ENCODE measurements around the gene TPO.

The TPO gene

DNA sequence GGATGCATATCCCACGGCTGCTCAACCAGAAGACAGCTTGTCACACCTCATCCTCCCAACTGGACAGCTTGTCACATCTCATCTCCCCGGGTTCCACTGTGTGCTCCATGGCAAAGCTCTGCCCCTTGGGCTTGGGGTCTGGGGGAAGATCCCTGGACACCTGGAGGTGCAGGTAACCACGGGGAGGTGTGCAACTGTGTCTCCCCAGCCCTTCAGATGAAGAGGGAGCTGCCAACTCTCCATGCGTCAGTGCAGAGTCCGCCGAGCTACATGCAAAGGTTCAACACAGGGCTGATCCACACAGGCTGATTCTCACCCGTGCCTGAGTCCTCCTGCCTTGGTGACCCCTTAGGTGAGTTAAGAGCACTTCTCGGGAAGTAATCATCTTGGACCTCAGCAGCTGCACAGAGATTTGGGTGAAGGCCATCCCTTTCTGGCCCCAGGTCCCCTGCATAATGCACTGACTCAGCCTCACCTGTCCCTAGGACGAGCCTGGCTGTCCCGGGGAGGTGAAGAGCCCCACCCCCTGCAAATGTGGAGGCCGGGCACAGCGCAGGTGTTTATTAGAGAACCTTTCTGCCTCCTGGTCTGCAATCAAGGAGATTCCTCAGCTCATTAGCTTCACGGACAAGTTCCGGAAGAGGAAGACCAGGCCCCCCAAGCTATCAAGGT, 173.1 kb downstream of the TPO start:
- no peaks in the 10 kb centered on the region for H3K27me3 ChIP-seq (replicated peaks)
- H3K36me3 ChIP-seq (replicated peaks) = no peaks in the 10 kb centered on the region
- H3K27ac ChIP-seq = no peak overlapping the region
- H3K4me3 ChIP-seq (ENCODE audit: low read depth, low read length) = no peak overlapping the region
- TF ChIP-seq, protein P1, sequence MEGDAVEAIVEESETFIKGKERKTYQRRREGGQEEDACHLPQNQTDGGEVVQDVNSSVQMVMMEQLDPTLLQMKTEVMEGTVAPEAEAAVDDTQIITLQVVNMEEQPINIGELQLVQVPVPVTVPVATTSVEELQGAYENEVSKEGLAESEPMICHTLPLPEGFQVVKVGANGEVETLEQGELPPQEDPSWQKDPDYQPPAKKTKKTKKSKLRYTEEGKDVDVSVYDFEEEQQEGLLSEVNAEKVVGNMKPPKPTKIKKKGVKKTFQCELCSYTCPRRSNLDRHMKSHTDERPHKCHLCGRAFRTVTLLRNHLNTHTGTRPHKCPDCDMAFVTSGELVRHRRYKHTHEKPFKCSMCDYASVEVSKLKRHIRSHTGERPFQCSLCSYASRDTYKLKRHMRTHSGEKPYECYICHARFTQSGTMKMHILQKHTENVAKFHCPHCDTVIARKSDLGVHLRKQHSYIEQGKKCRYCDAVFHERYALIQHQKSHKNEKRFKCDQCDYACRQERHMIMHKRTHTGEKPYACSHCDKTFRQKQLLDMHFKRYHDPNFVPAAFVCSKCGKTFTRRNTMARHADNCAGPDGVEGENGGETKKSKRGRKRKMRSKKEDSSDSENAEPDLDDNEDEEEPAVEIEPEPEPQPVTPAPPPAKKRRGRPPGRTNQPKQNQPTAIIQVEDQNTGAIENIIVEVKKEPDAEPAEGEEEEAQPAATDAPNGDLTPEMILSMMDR (IDR thresholded peaks at IDR 0.05; ENCODE audit: low read depth, low read length, missing control alignments) = no peak
- in situ Hi-C loops (cut with HindIII; ENCODE audit: low pct_ligation_motif_present, low sequenced_read_pairs) = loop anchor here (25.0 kb wide), 1 partner anchor 151 kb away; the partner anchor contains the start of gene PXDN
- no peak for DNase-seq

DNA sequence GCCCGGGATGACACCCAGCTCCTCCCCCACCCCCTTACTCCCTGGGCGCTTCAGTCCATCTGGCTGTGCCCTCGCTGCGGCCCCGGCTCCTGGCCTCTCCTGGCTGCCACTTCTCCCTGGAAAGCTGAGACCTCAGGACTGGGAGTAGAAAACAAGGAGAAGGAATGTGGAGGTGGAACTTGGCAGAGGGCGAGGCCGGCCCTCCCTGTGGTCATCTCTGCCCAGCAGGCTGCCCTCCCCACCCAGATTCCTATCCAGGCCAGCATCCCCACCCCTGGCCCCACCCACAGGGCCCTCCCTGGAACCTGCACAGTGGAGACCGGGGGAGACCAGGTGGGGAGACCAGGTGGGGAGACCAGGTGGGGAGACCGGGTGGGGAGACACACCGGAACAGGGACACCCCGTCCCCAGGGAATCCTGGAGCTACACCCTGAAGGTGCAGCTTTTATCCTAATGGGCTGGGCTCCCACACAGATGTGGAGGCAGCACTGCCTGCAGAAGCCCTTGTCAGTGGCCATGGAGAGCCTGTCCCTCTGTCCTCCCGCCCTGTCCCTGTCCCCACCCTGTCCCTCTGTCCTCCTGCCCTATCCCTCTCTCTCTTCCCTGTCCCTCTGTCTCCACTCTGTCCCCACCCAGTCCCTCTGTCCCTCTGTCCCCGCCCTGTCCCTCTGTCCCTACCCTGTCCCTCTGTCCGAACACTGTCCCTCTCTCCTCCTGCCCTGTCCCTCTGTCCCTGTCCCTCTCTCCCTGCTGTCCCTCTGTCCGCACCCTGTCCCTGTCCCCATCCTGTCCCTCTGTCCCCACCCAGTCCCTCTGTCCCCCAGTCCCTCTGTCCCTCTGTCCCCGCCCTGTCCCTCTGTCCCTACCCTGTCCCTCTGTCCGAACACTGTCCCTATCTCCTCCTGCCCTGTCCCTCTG, 173.9 kb downstream of the TPO start:
- Histone ChIP-seq H3K27ac (no peak overlapping the region), H3K36me3 (replicated peaks) (no peaks in the 10 kb centered on the region), H3K27me3 (replicated peaks) (no peaks in the 10 kb centered on the region), H3K4me3 (ENCODE audit: low read depth, low read length) (no peak overlapping the region)
- DNase-seq = no peak
- TF ChIP-seq, protein P1 (IDR thresholded peaks at IDR 0.05; ENCODE audit: low read depth, low read length, missing control alignments) = no peak
- in situ Hi-C loops (cut with HindIII; ENCODE audit: low pct_ligation_motif_present, low sequenced_read_pairs) = loop anchor here (25.0 kb wide), 1 partner anchor 150 kb away; the partner anchor contains the start of gene PXDN

DNA sequence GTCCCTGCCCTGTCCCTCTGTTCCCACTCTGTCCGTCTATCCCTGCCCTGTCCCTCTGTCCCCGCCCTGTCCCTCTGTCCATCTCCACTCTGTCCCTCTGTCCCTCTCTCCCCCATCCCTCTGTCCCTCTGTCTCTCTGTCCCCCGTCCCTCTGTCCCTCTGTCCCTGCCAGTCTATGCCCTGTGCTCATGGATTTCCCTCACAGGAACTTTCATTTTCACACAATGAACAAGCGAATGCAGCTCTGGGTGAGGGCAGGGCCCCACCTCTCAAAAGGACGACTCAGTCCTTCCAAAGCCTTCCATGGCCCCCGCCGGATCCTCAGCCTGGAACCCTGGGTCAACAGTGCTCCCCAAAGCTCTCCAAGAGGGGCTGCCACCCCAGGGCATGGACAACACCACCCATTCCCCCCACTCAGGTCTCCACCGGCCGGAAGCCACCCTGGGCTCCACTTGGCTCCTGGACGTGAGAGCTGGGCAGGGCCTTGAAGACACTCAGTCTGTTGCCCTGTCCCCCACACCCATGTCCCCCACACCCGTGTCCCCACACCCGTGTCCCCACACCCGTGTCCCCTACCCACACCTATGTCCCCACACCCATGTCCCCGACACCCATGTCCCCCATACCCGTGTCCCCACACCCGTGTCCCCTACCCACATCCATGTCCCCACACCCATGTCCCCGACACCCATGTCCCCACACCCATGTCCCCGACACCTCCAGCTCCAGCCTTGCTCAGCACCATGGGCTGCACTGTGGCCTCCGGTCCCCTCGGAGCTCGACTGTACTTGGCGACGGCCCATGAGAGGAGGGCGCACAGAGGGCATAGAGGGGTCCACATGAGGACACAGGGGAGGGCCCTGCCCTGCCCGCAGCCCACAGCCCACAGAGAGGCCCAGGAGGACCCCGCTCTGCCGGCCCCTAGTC, 175.1 kb downstream of the TPO start:
- in situ Hi-C loops (cut with HindIII; ENCODE audit: low pct_ligation_motif_present, low sequenced_read_pairs) = loop anchor here (25.0 kb wide), 1 partner anchor 149 kb away; the partner anchor contains the start of gene PXDN
- TF ChIP-seq, protein P1 (IDR thresholded peaks at IDR 0.05; ENCODE audit: low read depth, low read length, missing control alignments) = no peak
- no peak overlapping the region for H3K4me3 ChIP-seq (ENCODE audit: low read depth, low read length)
- no peaks in the 10 kb centered on the region for H3K27me3 ChIP-seq (replicated peaks)
- DNase-seq = no peak
- no peak overlapping the region for H3K27ac ChIP-seq
- no peaks in the 10 kb centered on the region for H3K36me3 ChIP-seq (replicated peaks)

DNA sequence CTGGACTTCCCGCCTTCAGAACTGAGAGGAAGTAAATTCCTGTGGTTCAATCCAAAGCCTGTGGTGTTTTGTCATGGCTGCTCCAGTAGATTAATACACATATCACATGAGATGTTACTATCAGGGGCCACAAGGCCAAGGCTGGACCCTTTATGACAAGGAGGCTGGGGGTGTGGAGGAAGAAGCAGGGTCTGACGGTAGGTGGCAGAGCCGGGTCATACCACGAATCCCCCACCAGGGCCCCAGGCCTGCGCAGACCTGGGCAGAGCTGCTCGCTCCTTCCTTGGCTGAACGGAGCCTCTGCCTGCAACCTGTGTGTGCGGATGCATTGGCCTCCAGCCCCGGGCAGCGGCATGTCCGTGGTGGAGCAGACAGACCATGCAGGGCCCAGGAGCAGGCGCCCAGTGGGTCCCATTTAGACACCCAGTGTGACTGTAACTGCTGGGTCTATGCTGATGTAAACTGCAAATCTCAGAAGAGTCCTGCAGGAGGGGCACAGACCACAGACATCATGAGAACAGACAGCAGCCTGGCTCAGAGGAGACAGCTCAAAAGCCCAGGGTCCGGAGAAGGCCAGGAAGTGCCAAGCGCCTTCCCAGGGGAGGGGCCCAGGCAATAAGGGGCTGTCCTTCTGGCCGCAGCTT, 175.8 kb downstream of the TPO start:
- TF ChIP-seq, protein P1 (IDR thresholded peaks at IDR 0.05; ENCODE audit: low read depth, low read length, missing control alignments) = peak; percentile 44
- H3K4me3 ChIP-seq (ENCODE audit: low read depth, low read length) = no peak overlapping the region
- no peak overlapping the region for H3K27ac ChIP-seq
- DNase-seq = peak; percentile 56
- H3K27me3 ChIP-seq (replicated peaks) = no peaks in the 10 kb centered on the region
- H3K36me3 ChIP-seq (replicated peaks) = no peaks in the 10 kb centered on the region
- in situ Hi-C loops (cut with HindIII; ENCODE audit: low pct_ligation_motif_present, low sequenced_read_pairs) = loop anchor here (25.0 kb wide), 1 partner anchor 148 kb away; the partner anchor contains the start of gene PXDN
